ENCODE data around the gene EIF1. TPM values are rescaled to one million over a fixed set of nuclear protein-coding genes. Genes with fewer than 3 reads are reported as not detected.

Gene EIF1
- polyA plus RNA-seq, 1 donor from 2014 or later, result 257 TPM

GRCh38 chr17:41724476-41725050 lies 35.9 kb downstream of the EIF1 start:
- no peak overlapping the region for H3K27ac ChIP-seq (ENCODE audit: low read length)
- no peak overlapping the region for H2AFZ ChIP-seq (ENCODE audit: low read depth, low read length)
- no peak overlapping the region for H3K4me2 ChIP-seq (ENCODE audit: low read length)
- no peaks in the 10 kb centered on the region for H3F3A ChIP-seq (ENCODE audit: insufficient read depth, low read length, poor library complexity, severe bottlenecking)
- no peaks in the 10 kb centered on the region for H3K27me3 ChIP-seq (ENCODE audit: insufficient read depth, low read depth, low read length)
- no peaks in the 10 kb centered on the region for H3K36me3 ChIP-seq (ENCODE audit: insufficient read depth, low read length)
- H3K79me2 ChIP-seq (replicated peaks; ENCODE audit: insufficient read depth, low read length), result no peaks in the 10 kb centered on the region
- no peaks in the 10 kb centered on the region for H3K9me2 ChIP-seq (ENCODE audit: insufficient read depth, low read length)
- H3K9me3 ChIP-seq (ENCODE audit: low read length), result no peaks in the 10 kb centered on the region
- H3K9ac ChIP-seq (ENCODE audit: low read length), result no peak overlapping the region
- no peak overlapping the region for H3K4me3 ChIP-seq (ENCODE audit: low read length)
- H4K20me1 ChIP-seq (ENCODE audit: insufficient read depth), result no peaks in the 10 kb centered on the region
- TF ChIP-seq EP300 (conservative IDR thresholded peaks at IDR 0.05; ENCODE audit: poor library complexity, severe bottlenecking) (no peak), EZH2 (IDR thresholded peaks at IDR 0.05; ENCODE audit: borderline replicate concordance, insufficient read depth, low read length, poor library complexity, severe bottlenecking) (no peak), MXI1 (conservative IDR thresholded peaks at IDR 0.05; ENCODE audit: poor library complexity, severe bottlenecking) (no peak), CTCF (IDR thresholded peaks at IDR 0.05; ENCODE audit: poor library complexity, severe bottlenecking) (no peak), RAD21 (conservative IDR thresholded peaks at IDR 0.05) (no peak), TAF1 (IDR thresholded peaks at IDR 0.05; ENCODE audit: low read depth) (no peak)

DNA sequence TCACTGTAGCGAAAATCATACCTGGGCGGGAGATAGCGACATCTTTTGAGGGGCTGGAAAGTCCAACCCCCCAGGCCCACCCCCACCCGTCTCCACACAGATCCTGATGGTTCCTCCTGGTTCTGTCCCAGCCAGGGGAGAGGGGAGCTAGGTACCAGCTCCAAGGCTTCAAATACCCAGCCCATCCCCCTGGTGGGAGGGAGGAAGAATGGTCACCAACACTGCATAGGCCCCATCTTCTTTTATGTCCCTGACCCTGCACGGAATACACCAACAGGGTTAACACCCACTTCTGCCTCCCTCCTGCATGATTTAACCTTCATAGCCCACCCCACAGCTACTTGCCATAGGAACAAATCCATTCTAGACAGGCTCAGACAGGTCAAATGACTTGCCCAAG lies 36.4 kb downstream of the EIF1 start:
- Histone ChIP-seq H3K4me3 (ENCODE audit: low read length) (no peak overlapping the region), H4K20me1 (ENCODE audit: insufficient read depth) (no peaks in the 10 kb centered on the region), H3K9me2 (ENCODE audit: insufficient read depth, low read length) (no peaks in the 10 kb centered on the region), H3K4me2 (ENCODE audit: low read length) (no peak overlapping the region), H3K27ac (ENCODE audit: low read length) (no peak overlapping the region), H3K9ac (ENCODE audit: low read length) (no peak overlapping the region), H3K27me3 (ENCODE audit: insufficient read depth, low read depth, low read length) (no peaks in the 10 kb centered on the region), H3K9me3 (ENCODE audit: low read length) (no peaks in the 10 kb centered on the region), H2AFZ (ENCODE audit: low read depth, low read length) (no peak overlapping the region), H3K79me2 (replicated peaks; ENCODE audit: insufficient read depth, low read length) (no peaks in the 10 kb centered on the region), H3F3A (ENCODE audit: insufficient read depth, low read length, poor library complexity, severe bottlenecking) (no peaks in the 10 kb centered on the region), H3K36me3 (ENCODE audit: insufficient read depth, low read length) (no peaks in the 10 kb centered on the region)
- TF ChIP-seq REST (IDR thresholded peaks at IDR 0.05; ENCODE audit: borderline replicate concordance) (no peak), POLR2AphosphoS5 (IDR thresholded peaks at IDR 0.05) (no peak), EP300 (conservative IDR thresholded peaks at IDR 0.05; ENCODE audit: poor library complexity, severe bottlenecking) (no peak), MXI1 (conservative IDR thresholded peaks at IDR 0.05; ENCODE audit: poor library complexity, severe bottlenecking) (no peak), RAD21 (conservative IDR thresholded peaks at IDR 0.05) (no peak), EZH2 (IDR thresholded peaks at IDR 0.05; ENCODE audit: borderline replicate concordance, insufficient read depth, low read length, poor library complexity, severe bottlenecking) (no peak), TAF1 (IDR thresholded peaks at IDR 0.05; ENCODE audit: low read depth) (no peak), SMC3 (conservative IDR thresholded peaks at IDR 0.05; ENCODE audit: poor library complexity) (no peak), CTCF (IDR thresholded peaks at IDR 0.05; ENCODE audit: poor library complexity, severe bottlenecking) (no peak)
